Stimulated activated CD4-positive, alpha-beta T cell treated with anti-CD3 and anti-CD28 coated beads, Interleukin-2, amount 100 ng/mL, for 24 hours (primary cell): Measurements from ENCODE around the gene PPIP5K1.
"Not testable (repeated sequence)": the region's sequence is repeated elsewhere in the genome, so short reads cannot be mapped to it uniquely, and the experiment has no call there.

Experiments
- DNase-seq, 2 donors: peaks; one replicate each; pipeline ENCODE4 v3.0.0-alpha.2; 2020

PPIP5K1 gene

DNA sequence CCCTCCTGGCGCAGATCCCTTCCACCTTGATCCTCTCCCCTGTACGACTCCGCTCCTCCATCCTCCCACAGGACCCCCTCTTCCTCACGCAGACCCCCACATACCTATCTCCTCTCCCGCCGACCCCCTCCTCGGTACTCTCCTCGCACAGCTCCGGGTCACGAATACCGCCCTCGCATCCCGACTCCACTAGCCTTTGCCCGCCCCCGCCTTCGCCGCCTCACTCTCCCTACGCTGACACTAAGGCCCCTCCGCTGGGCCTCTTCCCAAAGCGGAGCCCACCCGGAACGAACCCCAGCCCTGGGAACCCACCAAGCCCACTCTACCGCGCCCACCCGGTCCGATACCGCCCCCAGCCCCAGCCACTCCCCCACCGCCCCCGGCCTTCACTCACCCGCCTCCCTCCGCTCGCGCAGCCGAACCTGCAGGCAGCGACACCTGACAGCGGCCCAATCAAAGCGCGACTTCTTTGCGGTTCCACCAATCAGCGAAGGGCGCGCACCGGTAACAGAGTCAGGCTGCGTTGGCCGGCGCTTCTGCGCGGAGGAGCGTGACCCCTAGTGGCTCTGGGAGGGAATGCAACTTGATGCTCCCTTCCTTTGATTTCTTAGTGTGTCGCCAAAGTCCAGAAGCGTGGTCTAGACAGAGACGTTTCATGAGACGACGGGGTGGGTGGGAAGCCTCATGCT, at the start of gene PPIP5K1:
Gene PPIP5K1 (minus strand): TSS at position 431 of the 689 bp plus-strand sequence. CDS start 5,704 bp downstream, outside the sequence.
- DNase-seq: not testable (repeated sequence)

DNA sequence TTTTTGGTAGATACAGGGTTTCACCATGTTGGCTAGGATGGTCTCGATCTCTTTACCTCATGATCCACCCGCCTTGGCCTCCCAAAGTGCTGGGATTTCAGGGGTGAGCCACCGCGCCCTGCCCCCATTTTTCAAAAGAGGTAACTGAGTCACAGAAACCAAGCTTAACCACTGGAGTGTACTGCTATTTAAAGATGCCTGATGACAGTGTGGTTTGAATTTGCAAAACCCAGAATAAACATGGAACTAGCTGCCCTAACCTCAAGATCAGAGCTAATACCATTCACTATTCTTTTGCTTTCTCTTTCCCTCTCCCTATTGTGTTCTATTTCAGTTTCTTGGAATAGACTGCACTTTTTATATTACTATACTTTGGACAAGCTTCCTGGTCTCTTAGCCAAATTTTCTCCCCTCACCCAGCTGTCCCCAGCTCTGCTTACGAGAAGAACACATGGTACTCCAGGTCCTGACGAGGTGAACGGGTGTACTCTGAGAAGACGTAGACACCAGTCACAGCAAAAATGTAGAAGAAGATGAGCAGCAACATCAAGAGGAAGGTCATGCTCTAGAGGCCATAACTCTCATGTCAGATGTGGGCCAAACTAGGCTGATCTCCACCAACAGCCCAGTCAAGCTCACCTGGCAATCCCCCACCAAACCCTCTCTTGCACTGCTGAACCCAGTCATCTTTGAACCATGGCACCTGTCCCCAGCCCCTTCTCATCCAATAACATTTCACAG, 48.6 kb upstream of the PPIP5K1 start:
- not testable (repeated sequence) for DNase-seq

DNA sequence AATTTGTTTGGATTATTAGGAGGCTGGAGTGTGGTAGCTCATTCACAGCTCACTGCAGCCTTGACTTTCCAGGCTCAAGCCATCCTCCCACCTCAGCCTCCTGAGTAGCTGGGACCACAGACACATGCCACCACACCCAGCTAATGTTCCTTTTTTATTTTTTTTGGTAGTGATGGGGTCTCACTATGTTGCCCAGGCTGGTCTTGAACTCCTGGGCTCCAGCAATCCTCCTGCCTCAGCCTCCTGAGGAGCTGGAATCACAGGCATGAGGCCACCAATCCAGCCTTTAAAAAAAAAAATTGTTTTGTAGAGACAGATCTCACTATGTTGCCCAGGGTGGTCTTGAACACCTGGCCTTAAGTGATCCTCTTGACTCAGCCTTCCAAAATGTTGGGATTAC, 36.9 kb upstream of the PPIP5K1 start:
- not testable (repeated sequence) for DNase-seq

DNA sequence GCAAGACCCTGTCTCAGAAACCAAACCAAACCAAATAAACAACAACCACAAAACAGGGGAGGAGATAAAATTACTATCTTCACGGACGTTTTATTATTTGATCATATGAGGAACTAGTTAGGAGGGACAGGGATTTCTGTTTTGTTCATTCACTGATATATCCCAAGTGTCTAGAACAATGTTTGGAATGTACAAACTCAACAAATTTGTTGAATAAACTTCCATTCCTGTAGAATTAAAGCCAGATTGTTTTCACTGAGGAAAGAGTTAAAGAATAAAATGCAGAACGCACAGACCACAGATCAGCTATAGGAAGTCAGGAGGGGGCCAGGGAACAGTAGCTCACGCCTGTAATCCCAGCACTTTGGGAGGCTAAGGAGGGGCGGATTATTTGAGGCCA, 35.1 kb upstream of the PPIP5K1 start:
- no peak for DNase-seq

DNA sequence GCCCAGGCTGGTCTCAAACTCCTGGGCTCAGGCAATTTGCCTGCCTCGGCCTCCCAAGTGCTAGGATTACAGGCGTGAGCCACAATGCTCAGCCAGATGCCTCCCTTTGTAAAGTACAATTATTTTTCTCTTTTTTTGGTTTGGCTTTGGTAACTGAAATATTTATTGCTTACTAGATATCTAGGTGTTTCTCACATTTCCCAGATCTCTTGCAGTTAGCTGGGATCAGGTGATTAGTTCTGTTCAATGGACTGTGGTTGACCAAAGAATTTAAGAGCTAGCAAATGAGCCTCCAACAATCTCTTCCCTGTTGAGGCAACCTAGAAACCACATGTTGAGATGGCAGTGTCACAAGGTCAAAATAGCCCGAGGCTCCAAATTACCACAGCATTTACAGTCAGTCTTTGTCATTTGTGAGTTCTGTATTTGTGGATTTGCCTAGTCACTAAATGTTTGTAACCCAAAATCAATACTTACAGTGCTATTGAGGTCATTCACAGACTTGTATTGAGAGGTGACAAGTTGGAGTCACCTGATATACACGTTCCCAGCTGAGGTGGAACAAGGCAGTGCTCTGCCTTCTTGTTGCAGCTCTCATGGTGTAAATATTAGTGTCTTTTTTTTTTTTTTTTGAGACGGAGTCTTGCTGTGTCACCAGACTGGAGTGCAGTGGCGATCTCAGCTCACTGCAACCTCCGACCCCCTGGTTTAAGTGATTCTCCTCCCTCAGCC, 32.2 kb upstream of the PPIP5K1 start:
- not testable (repeated sequence) for DNase-seq

DNA sequence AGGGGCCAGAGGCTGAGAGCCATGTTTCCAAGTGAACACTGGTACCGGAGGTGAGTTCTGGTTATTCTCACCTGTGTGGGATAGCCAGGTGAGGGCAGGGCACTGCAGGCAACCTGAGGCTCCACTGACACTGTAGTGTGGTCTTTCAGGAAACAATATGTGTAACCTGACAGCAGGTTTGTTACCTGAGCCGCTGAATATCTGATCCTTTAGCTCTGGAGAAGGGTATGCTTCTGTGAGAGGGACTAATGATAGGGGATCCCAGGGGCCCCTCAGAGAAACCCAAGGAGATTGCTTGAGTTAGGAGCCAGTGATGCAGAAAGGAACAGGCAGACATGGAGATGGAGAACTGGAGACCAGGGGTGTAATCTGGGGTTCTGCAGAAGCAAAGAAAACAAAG, 28.7 kb upstream of the PPIP5K1 start, which contains the start of gene STRC:
Gene STRC (minus strand): TSS at position 101 of the 400 bp plus-strand sequence. CDS start 78 bp downstream, at position 23.
- not testable (repeated sequence) for DNase-seq

DNA sequence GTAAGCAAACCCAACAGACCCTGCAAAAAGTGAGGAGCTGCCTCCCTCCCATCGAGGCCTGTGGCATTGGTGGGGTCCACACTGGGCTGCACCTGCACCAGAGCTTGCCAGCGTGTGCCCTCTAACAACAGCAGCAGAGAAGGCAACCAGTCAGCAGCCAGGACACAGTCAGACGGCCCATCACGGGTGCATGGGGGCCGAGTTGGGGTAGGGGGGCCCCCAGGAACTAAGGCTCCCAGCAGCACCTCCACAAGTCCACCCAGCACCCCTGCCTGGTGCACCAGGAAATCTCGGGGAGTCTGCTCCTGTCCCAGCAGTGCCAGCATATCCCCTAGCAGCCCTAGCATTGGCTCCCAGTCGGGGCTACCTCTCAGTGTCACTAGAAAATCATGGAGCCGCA, 27.7 kb upstream of the PPIP5K1 start:
- not testable (repeated sequence) for DNase-seq

DNA sequence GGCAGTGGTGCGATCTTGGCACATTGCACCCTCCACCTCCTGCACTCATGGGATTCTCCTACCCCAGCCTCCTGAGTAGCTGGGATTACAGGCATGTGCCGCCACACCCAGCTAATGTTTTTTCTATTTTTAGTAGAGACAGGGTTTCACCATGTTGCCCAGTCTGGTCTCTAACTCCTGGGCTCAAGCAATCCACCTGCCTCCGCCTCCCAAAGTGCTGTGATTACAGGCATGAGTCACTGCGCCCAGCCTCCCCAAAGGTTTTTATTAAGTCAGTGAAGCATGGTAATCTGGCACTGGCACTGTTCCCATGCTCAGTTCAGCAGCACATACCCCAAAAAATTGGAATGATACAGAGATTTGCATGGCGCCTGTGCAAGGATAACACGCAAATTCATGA, 12.2 kb upstream of the PPIP5K1 start:
- DNase-seq: not testable (repeated sequence)

DNA sequence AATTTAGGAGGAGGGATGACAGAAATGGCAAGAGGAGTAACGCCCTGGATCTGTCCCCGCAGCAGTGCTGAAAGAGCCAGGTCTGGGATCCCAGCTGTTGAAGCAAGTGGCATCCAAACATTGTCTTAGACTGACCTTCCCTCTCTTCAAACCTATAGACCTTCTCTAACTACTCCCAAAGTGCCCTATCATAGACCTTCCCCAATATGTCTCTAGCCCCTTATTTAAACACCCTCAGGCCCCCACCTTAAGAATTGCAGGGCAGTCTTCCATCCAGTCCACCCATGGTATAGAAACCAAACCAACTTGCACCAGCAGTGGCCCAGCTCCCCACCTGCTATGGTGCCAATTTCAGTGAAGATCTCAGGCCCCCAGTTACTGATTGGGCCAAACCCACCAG, 10.2 kb upstream of the PPIP5K1 start:
- not testable (repeated sequence) for DNase-seq

DNA sequence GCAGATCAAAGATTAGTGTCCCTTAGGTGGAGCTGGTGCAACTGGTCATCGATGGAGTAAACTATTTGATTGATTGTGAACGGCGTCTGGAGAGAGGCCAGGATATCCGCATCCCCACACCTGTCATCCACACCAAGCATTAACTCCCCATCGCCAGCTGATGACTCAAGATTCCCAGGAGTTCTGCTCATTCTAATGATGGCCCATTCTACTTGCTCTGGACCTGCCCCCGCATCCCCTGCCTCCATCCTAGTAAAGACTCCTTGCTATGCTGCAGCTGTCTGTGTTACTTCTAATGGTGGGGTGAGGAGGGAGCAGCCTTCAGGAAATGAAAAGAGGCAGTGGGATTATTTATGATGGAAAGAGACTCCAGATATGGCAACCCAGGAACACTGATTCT, 9.1 kb upstream of the PPIP5K1 start:
- DNase-seq: not testable (repeated sequence)

DNA sequence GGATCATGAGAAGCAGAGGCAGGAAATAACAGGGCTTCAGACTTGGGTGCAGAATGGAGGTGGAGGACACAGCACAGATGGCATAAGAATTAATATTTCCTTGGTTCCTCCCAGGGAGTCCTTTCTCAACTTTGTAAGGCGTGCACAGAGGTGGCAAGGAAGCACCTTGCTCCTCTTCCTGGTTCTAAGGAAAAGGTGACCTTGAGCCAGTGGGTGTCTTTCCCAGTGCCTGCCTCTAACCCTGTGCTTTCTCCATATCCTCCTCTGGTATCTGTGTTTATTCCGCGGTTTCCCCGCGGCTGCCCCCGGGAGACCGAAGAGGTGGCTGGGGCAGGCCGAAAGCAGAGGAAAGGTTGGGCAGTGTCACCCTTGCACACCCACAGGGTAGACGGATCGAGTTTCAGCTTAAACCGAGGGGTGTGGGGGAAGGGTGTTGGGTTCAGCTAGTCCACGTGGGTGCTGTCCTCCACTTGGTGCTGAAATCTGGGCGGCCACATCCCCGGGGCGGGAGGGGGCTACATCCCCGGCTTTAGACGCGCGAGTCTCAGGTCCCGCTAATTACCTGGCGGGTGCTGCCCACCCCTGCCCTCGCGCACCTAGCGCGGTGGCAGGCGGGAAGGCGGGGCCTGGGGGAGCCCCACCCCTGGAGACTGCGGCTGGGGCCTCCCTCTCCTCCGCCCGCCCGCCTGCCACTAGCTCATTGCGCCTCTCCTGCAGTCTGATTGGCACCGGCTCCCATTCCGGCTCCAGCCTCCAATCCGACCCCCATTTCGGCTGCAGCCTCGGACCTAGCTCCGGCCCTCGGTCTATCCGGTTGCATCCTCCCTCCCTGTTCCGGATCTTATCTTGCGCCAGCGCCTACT, 3.6 kb upstream of the PPIP5K1 start, which contains the start of gene CKMT1B:
Gene CKMT1B (plus strand): TSS at position 700 of the 863 bp plus-strand sequence. CDS start 192 bp downstream, outside the sequence.
- not testable (repeated sequence) for DNase-seq

DNA sequence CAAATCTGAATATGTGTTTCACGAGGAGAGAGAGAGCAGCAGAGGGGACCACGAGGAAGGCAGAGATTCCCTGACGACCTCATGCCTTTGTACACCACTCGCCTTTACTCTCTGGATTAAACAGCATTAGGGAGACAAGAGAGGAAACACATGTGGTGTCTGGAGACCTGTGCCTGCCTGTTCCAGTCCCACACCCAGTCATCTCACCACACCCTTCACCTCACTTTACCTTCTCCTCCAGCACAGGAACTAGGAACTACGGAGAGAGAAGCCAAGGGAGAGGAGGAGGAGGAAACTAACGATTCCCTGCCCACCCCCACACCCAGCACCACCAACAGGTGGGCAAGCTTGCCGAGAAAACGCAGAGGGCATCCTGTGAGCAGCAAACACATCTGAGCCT, 2.8 kb upstream of the PPIP5K1 start:
- DNase-seq: not testable (repeated sequence)

DNA sequence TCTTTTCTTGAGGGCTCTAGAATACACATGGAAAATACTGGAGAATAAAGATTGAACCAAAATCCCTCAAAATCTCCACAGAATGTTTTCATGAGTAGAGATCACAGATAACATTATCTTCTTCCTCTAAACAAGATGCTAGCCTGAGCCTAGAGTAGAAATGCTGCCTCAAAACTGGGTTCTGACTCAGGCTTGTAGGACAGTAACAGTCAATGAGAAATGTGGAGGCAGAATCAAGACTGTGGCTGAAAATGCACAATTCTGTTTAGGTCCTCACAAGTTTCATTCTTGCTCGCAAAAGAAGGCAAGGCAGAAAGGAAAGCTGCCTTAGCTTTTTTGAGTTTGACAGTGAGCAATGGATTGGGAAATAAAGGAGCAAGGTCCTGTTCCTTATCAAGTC, 15.4 kb downstream of the PPIP5K1 start:
- DNase-seq: not testable (repeated sequence)

DNA sequence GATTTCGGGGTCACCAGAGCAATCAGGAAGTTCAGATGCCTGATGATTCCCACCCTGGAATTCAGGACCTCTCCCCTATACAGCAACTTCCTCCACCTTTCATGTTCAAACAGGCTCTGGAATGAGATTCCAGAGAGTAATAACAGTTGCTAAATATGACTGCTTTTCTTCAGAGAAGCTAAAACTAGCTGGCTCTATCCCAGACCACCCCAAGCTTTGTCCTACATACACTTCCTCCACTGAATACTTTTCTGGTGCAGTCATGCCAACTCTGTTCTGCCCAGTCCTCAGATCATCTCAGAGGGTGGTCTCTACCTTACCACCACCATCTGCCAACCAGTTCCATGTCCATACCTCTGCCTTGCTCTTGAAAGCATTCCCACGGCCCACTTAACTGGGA, 23.4 kb downstream of the PPIP5K1 start:
- not testable (repeated sequence) for DNase-seq

DNA sequence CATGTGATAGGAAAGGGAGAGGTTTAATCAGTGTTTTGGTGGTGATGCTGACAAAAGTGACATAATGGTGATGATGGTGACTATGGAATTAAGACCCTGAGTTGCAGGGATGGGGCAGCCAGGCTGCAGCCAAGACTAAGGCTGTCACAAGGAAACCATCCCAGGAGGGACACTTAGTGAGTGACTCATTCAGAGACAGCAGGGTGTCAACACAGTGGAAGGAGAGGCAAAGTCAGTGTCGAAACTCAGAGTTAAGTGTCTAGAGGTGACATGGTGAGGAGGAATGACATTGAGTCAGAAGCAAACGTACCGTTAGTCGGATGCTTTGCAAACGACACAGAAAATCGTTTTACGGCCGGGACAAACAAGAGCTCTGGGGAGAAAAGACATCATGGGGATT, 26.2 kb downstream of the PPIP5K1 start:
- DNase-seq: not testable (repeated sequence)

DNA sequence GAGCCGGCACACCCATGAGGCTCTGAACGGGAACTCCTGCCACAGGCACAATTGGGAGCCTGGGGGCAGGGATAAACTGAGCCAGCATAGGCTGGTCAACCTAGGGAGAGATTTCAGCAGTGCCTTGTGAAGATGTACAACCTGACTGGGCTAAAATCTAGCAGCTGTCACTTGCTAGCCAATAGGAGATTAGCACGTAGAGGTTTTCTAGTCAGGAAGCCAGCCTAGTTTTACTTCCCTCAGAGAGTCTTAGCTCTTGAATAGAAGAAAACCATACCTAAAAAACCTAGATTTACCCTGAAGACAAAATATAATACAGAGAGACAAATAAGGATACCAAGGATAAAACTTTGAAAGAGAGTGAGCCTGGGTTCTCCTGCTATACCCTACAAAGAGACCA, 27.3 kb downstream of the PPIP5K1 start:
- not testable (repeated sequence) for DNase-seq

DNA sequence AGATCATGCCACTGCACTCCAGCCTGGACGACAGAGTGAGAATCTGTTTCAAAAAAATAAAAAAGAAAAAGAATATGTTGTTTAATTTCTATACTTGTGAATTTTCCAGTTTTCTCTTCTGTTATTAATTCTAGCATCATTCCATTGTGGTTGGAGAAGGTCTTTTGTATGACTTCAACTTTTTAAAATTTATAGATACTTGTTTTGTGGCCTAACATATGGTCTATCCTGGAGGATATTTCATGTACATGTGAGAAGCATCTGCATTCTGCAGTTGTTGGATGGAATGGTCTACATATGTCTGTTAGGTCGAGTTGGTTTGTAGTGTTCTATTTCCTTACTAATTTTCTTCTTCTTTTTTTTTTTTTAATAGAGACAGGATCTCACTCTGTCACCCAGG, 37.0 kb downstream of the PPIP5K1 start:
- DNase-seq: no peak

DNA sequence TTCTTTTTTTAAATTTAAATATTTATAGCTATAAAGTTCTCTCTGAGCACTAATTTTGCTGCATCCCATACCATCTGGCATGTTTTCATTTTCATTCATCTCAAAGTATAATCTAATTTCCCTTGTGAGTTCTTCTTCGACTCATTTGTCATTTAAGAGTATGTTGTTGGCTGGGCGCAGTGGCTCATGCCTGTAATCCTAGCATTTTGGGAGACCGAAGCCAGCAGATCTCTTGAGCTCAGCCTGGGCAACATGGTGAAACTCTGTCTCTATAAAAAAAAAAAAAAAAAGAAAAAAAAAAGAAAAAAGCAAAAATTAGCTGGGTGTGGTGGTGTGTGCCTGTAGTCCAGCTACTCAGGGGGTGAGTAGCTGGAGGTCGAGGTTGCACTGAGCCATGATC, 37.8 kb downstream of the PPIP5K1 start:
- DNase-seq: no peak

DNA sequence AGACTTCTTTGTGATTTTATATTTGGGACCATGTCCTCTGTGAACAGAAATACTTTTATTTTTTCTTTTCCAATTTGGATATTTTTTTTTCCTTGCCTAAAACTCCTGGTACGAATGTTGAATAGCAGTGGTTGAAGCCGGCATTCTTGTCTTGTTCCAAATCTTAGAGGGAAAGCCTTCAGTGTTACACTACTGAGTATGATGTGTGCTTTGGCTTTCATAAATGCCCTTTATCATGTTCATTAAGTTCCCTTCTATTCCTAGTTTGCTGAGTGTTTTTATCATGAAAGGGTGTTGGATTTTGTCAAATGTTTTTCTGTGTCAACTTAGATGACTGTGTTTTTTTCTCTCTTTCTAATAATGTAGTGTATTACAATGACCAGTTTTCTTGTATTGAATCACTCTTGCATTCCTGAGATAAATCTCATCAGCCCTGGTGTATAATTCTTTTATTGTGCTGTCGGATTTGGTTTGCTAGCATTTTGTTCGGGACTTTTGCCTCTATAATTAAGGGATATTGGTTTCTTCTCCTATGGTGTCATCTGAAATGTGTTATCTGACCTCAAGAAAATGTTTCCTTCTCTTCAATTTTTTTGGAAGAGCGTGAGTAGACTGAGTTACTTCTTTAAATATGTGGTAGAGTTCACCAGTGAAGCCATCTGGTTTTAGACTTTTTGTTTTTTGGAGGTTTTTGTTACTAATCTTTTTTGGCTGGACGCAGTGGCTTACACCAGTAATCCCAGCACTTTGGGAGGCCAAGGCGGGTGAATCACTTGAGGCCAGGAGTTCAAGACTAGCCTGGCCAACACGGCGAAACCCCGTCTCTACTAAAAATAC, 39.3 kb downstream of the PPIP5K1 start:
- no peak for DNase-seq

DNA sequence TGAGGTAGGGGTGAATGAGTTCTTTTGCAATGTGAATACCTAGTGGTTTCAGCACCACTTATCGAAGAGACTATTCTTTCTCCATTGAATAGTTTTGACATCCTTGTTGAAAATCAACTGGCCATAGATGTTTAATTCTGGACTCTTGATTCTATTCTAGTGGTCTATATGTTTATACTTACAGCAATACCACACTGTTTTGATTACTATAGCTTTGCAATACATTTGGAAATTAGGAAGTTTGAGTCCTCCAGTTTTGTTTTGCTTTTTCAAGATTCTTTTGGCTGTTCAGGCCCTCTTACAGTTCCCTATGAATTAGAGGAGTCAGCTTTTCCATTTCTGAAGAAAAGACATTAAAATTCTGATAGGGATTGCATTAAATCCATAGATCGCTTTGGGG, 42.5 kb downstream of the PPIP5K1 start:
- no peak for DNase-seq

DNA sequence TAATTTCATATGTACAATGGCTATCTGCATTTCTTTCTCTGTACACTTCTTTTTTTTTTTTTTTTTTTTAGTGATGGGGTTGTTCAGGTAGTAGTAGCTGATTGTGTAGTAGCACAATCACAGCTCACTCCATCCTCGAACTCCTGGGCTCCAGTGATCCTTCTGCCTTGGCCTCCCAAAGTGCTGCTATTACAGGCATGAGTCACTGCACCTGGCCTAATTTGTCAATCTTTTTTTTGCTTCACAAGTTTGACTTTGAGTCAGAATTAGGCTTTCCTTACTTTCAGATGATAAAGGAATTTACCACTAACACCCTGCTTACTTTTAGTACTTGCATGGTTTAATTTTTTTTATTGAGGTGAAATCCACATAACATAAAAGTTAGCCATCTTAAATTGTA, 44.6 kb downstream of the PPIP5K1 start:
- no peak for DNase-seq
